GM12865 (cell line): Measurements from ENCODE around the gene TMBIM6.

Experiments used
- DNase-seq: peaks from one replicate; pipeline ENCODE4 v3.0.0; 2010; ENCODE audit warnings: low read depth
- H3K4me3 ChIP-seq: 2 replicates; pipeline ENCODE4 v1.5.1; 2011; ENCODE audit warnings: mild to moderate bottlenecking, low read depth, low read length, control low read depth
- CTCF ChIP-seq: IDR thresholded peaks from 2 replicates; pipeline ENCODE4 v1.5.1; 2011; ENCODE audit warnings: low read length, control low read depth, low read depth, inconsistent platforms; ENCODE audit not compliant: insufficient read depth; ENCODE audit errors: missing control alignments

TMBIM6 gene

GRCh38 chr12:49748800-49749199 is 7.4 kb downstream of the TMBIM6 start:
- TF ChIP-seq CTCF = no peak
- no peak for DNase-seq
- no peak overlapping the region; the same call in 1 of the 2 replicates for H3K4me3 ChIP-seq

GRCh38 chr12:49750027-49750995 is 9.0 kb downstream of the TMBIM6 start:
- TF ChIP-seq CTCF = no peak
- DNase-seq = peak; percentile 73

GRCh38 chr12:49750996-49751393 is 9.6 kb downstream of the TMBIM6 start:
- no peak overlapping the region for H3K4me3 ChIP-seq
- DNase-seq = no peak
- no peak for TF ChIP-seq CTCF

More at GRCh38 chr12:49750027-49750995, 9.0 kb downstream of the TMBIM6 start:
- peak overlapping the region; percentile 1; the same call in 1 of the 2 replicates for H3K4me3 ChIP-seq

GRCh38 chr12:49761677-49762467 is 20.5 kb downstream of the TMBIM6 start:
- H3K4me3 ChIP-seq = no peak overlapping the region
- no peak for TF ChIP-seq CTCF
- no peak for DNase-seq

- no peak for TF ChIP-seq CTCF
- no peak overlapping the region for H3K4me3 ChIP-seq
- DNase-seq = peak; percentile 31
Measured at GRCh38 chr12:49762468-49762847, 21.1 kb downstream of the TMBIM6 start.

- DNase-seq = peak; percentile 76
Measured at GRCh38 chr12:49763006-49763591, 21.7 kb downstream of the TMBIM6 start.

More at GRCh38 chr12:49763006-49763591, 21.7 kb downstream of the TMBIM6 start:
- TF ChIP-seq CTCF = peak; percentile 85
- H3K4me3 ChIP-seq = no peak overlapping the region
